ENCODE measurements around the gene RGS5.
"Not testable (repeated sequence)": the region's sequence is repeated elsewhere in the genome, so short reads cannot be mapped to it uniquely, and the experiment has no call there.

RGS5 gene

DNA sequence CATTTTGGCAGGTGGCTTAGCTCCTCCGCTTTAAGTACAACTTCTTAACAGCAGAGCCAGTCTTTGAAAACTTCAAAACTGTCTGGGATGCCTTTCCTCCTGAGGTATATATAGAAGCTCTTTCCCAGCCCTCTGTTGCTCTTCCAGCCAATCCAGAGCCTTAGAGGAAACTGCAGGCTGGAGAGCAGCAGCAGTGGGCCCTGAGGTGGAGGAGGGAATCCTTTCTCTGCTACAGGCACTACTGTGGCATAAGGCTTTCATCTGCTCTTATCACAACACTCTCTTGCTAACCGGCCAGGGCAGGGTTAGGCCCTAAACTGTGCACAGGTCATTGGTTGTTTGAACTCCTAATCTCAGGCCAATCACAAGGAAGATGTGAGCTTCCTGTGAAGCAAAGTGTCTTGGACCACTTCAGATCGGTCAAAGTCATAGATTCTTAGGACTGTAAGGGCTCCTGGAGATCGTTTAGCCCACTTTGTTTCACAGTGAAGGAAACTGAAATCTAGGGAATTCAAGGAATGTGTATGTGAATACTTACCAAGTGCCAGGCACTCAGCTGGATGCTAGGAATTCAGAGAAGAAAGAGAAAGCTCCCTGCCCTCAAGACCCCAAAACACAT is at the start of gene RGS5:
Gene RGS5, minus strand, starts transcription at position 84 of the 619 bp plus-strand sequence. Its CDS starts 81 bp downstream, at position 3.
- peak; percentile 85; the same call in 1 of the 2 replicates for TF ChIP-seq ZFP3 (CRISPR knock-in tag; IDR thresholded peaks at IDR 0.05)
- no peak for TF ChIP-seq ZNF70 (CRISPR knock-in tag; IDR thresholded peaks at IDR 0.05)
- ATAC-seq = peak; percentile 96

- TF ChIP-seq RARB (CRISPR knock-in tag; IDR thresholded peaks at IDR 0.05) (no peak), CREB5 (CRISPR knock-in tag; IDR thresholded peaks at IDR 0.05; ENCODE audit: low read depth) (no peak), ISL1 (CRISPR knock-in tag; IDR thresholded peaks at IDR 0.05) (no peak), ARNTL (CRISPR knock-in tag; IDR thresholded peaks at IDR 0.05; ENCODE audit: borderline replicate concordance, low read depth) (no peak), TOX (CRISPR knock-in tag; IDR thresholded peaks at IDR 0.05; ENCODE audit: borderline replicate concordance) (no peak), ZNF8 (CRISPR knock-in tag; IDR thresholded peaks at IDR 0.05) (no peak), ZNF70 (CRISPR knock-in tag; IDR thresholded peaks at IDR 0.05) (no peak), ZFP3 (CRISPR knock-in tag; IDR thresholded peaks at IDR 0.05) (no peak), ZNF565 (CRISPR knock-in tag; conservative IDR thresholded peaks at IDR 0.05; ENCODE audit: low read depth) (no peak), CSDC2 (CRISPR knock-in tag; IDR thresholded peaks at IDR 0.05) (no peak)
Measured at GRCh38 chr1:163250382-163250974, 47.8 kb upstream of the RGS5 start.

GRCh38 chr1:163248064-163248463 is 45.3 kb upstream of the RGS5 start:
- peak; percentile 85 for ATAC-seq
- TF ChIP-seq SNAI2 (CRISPR knock-in tag; IDR thresholded peaks at IDR 0.05) (no peak), TCF4 (CRISPR knock-in tag; IDR thresholded peaks at IDR 0.05; ENCODE audit: borderline replicate concordance) (peak; percentile 97), TSHZ2 (CRISPR knock-in tag; IDR thresholded peaks at IDR 0.05) (peak; percentile 79; the same call in 1 of the 2 replicates), POU6F1 (CRISPR knock-in tag; IDR thresholded peaks at IDR 0.05; ENCODE audit: borderline replicate concordance, low read depth) (no peak), CREB5 (CRISPR knock-in tag; IDR thresholded peaks at IDR 0.05; ENCODE audit: low read depth) (no peak), ZNF70 (CRISPR knock-in tag; IDR thresholded peaks at IDR 0.05) (0 out of 2 replicates have a peak, but pooled peaks have one; percentile 16), ZNF8 (CRISPR knock-in tag; IDR thresholded peaks at IDR 0.05) (0 out of 2 replicates have a peak, but pooled peaks have one; percentile 33), CSRNP3 (CRISPR knock-in tag; IDR thresholded peaks at IDR 0.05) (peak; percentile 75; the same call in 1 of the 2 replicates), BACH2 (CRISPR knock-in tag; IDR thresholded peaks at IDR 0.05; ENCODE audit: borderline replicate concordance) (peak; percentile 41; the same call in 1 of the 2 replicates), ZC3H10 (CRISPR knock-in tag; IDR thresholded peaks at IDR 0.05) (0 out of 2 replicates have a peak, but pooled peaks have one; percentile 16), ZNF565 (CRISPR knock-in tag; conservative IDR thresholded peaks at IDR 0.05; ENCODE audit: low read depth) (no peak)

More at GRCh38 chr1:163250382-163250974, 47.8 kb upstream of the RGS5 start:
- ATAC-seq = no peak

- not testable (repeated sequence) for ATAC-seq
Measured at GRCh38 chr1:163244648-163245047, 41.9 kb upstream of the RGS5 start.

All from SK-N-SH treated with all-trans-retinoic acid at 6 μM for 48 hours (cell line).